PC-3 (cell line): ENCODE measurements around the gene RGS14. TPM values are rescaled to one million over a fixed set of nuclear protein-coding genes. Genes with fewer than 3 reads are reported as not detected.

Experiments used
- ATAC-seq: fragments of 200-7000 bp; cut with Tn5 transposase; 2 replicates; pipeline ENCODE4 v1.9.1; 2020; ENCODE audit warnings: mild to moderate bottlenecking, moderate library complexity
- BruUV-seq: library from RNA; stranded (reverse); fragments of 400-500 nt; replicated peaks from 2 replicates; lab custom pipeline; 2021; lab: Mats Ljungman, UMichigan
- CTCF ChIA-PET: fragments of 300-600 bp; sonication (Branson Sonifier 250); formaldehyde crosslinking; loops from one replicate; lab custom pipeline; 2022; ENCODE audit warnings: antibody characterized with exemption; lab: Charles Lee
- POLR2A ChIA-PET: fragments of 300-600 bp; sonication (Branson Sonifier 250); formaldehyde crosslinking; loops from one replicate; lab custom pipeline; 2022; ENCODE audit warnings: antibody characterized with exemption; ENCODE audit not compliant: unreplicated experiment; lab: Charles Lee
- DNase-seq: peaks from one replicate; pipeline ENCODE4 v3.0.0-alpha.2; 2015
- H2AFZ ChIP-seq: fragments of 300-600 bp; sonication (generic); 2 replicates; pipeline ENCODE4 v1.6.0; 2016; ENCODE audit warnings: antibody characterized with exemption, low read length
- H3F3A ChIP-seq: fragments of 300-600 bp; sonication (generic); one replicate; pipeline ENCODE4 v1.6.0; 2017; ENCODE audit warnings: antibody characterized with exemption, low read length, control low read depth, mild to moderate bottlenecking; ENCODE audit not compliant: unreplicated experiment
- H3K27ac ChIP-seq: fragments of 300-600 bp; sonication (generic); 2 replicates; pipeline ENCODE4 v1.5.1; 2016; ENCODE audit warnings: mild to moderate bottlenecking, low read length
- H3K27me3 ChIP-seq: fragments of 300-600 bp; sonication (generic); 2 replicates; pipeline ENCODE4 v1.6.1; 2016; ENCODE audit warnings: low read length, mixed read lengths
- H3K36me3 ChIP-seq: fragments of 300-600 bp; sonication (generic); 2 replicates; pipeline ENCODE4 v1.6.1; 2016; ENCODE audit warnings: low read depth, mixed run types, low read length, mixed read lengths
- H3K4me1 ChIP-seq: fragments of 300-600 bp; sonication (generic); 2 replicates; pipeline ENCODE4 v1.5.1; 2016; ENCODE audit warnings: low read length; ENCODE audit not compliant: insufficient read depth
- H3K4me2 ChIP-seq: fragments of 300-600 bp; sonication (generic); 2 replicates; pipeline ENCODE4 v1.6.0; 2016; ENCODE audit warnings: low read length
- H3K4me3 ChIP-seq: fragments of 300-600 bp; sonication (generic); 2 replicates; pipeline ENCODE4 v1.5.1; 2016; ENCODE audit warnings: mild to moderate bottlenecking, low read length, mixed read lengths
- H3K79me2 ChIP-seq: fragments of 300-600 bp; sonication (generic); 2 replicates; pipeline ENCODE4 v1.6.1; 2017; ENCODE audit warnings: low read length, mixed read lengths
- H3K9ac ChIP-seq: fragments of 300-600 bp; sonication (generic); 2 replicates; pipeline ENCODE4 v1.6.0; 2016; ENCODE audit warnings: mild to moderate bottlenecking, low read length
- H3K9me2 ChIP-seq: fragments of 300-600 bp; sonication (generic); replicated peaks from 2 replicates; pipeline ENCODE4 v1.6.1; 2016; ENCODE audit warnings: mixed run types, low read length, mixed read lengths
- H3K9me3 ChIP-seq: fragments of 300-600 bp; sonication (generic); 2 replicates; pipeline ENCODE4 v1.6.1; 2016; ENCODE audit warnings: low read length, mixed read lengths
- H4K20me1 ChIP-seq: fragments of 300-600 bp; sonication (generic); 2 replicates; pipeline ENCODE4 v1.6.1; 2016; ENCODE audit warnings: low read length, mixed read lengths
- EZH2 ChIP-seq: fragments of 300-600 bp; sonication (generic); IDR thresholded peaks from one replicate; pipeline ENCODE4 v1.6.1; 2017; ENCODE audit warnings: antibody characterized with exemption, mild to moderate bottlenecking, low read length; ENCODE audit not compliant: unreplicated experiment
- EZH2phosphoT487 ChIP-seq: fragments of 300-600 bp; sonication (generic); IDR thresholded peaks from 2 replicates; pipeline ENCODE4 v1.6.1; 2018; ENCODE audit warnings: mild to moderate bottlenecking, antibody characterized with exemption, low read length, borderline replicate concordance
- intact Hi-C: fragments of 100-400 bp; cut with micrococcal nuclease; formaldehyde crosslinking; loops from 2 replicates; pipeline ENCODE4 v1.9.0; 2023
- total RNA-seq: library from RNA; depleted of rRNA; stranded (reverse); fragments of >200 nt; gene quantifications from 2 replicates; pipeline ENCODE4 v1.2.3, GENCODE V29; 2014
- TF ChIP-seq, protein P1 (sequence below): fragments of 300-600 bp; sonication (generic); conservative IDR thresholded peaks from 2 replicates; pipeline ENCODE4 v1.5.1; 2017; ENCODE audit warnings: antibody characterized with exemption, low read depth, mild to moderate bottlenecking, low read length

The RGS14 gene
- total RNA-seq, 1 experiment from 2014 or later, result 32.3 TPM

DNA sequence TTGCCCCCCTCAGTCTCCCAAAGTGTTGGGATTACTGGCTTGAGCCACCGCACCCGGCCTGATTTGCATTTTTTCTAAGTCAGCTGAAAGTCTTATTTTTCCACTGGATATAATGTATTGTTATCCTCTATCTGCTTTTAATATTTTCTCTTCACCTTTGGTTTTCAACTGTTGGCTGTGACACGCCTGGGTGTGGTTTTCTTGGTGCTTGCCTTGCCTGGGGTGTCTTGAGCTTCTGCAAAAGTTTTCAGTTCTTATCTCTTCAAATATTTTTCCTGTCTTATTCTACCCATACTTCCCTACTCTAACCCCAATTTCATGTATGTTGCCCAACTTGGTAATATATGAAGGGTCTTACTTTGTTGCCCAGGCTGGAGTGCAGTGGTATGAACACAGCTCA lies 41.7 kb upstream of the RGS14 start:
- intact Hi-C loops, result no loop called here
- H4K20me1 ChIP-seq, result no peaks in the 10 kb centered on the region
- BruUV-seq, result no TSS peak

DNA sequence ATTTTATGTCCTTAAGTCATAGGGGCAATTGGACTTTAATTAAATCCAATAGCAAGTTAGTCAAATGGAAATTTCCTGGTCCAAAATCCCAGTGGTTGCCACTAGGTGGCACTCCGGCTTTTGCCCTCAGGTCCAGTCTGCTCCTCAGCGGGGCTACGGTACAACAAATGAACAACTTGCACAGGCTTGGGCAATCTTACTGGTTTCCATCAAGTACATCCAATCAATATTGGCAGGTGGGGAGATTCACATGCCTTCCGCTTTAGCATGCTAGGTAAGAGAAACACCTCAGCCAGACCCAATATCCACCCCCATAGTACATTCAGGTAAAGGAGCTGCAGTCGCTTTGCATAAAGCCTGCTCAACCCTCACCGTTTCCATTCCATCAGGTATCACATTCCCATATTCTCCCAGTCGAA lies 39.8 kb upstream of the RGS14 start:
- CTCF ChIA-PET, result interaction anchor here (0.6 to 1.5 kb wide), 7 partner anchors 31 to 296 kb away, joined by 3 to 7 read pairs (median 3); no protein-coding TSS in a partner anchor
- Histone ChIP-seq H3K4me2 (no peak overlapping the region), H3K79me2 (peaks cover 5% of the 10 kb centered on the region; the same call in 1 of the 2 replicates), H3K36me3 (no peaks in the 10 kb centered on the region), H3K4me1 (peaks cover 3% of the 10 kb centered on the region), H3K27me3 (no peaks in the 10 kb centered on the region), H3K9me2 (no peaks in the 10 kb centered on the region), H3K27ac (no peak overlapping the region), H2AFZ (no peak overlapping the region), H3K9me3 (no peaks in the 10 kb centered on the region), H3F3A (no peaks in the 10 kb centered on the region), H4K20me1 (no peaks in the 10 kb centered on the region), H3K9ac (no peak overlapping the region), H3K4me3 (no peak overlapping the region)
- DNase-seq (peak; percentile 95), ATAC-seq (peak; percentile 76)
- POLR2A ChIA-PET, result no interaction called here
- TF ChIP-seq EZH2phosphoT487 (no peak), EZH2 (no peak)
- TF ChIP-seq, protein P1, sequence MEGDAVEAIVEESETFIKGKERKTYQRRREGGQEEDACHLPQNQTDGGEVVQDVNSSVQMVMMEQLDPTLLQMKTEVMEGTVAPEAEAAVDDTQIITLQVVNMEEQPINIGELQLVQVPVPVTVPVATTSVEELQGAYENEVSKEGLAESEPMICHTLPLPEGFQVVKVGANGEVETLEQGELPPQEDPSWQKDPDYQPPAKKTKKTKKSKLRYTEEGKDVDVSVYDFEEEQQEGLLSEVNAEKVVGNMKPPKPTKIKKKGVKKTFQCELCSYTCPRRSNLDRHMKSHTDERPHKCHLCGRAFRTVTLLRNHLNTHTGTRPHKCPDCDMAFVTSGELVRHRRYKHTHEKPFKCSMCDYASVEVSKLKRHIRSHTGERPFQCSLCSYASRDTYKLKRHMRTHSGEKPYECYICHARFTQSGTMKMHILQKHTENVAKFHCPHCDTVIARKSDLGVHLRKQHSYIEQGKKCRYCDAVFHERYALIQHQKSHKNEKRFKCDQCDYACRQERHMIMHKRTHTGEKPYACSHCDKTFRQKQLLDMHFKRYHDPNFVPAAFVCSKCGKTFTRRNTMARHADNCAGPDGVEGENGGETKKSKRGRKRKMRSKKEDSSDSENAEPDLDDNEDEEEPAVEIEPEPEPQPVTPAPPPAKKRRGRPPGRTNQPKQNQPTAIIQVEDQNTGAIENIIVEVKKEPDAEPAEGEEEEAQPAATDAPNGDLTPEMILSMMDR, result peak; percentile 99
- BruUV-seq, result no TSS peak
- intact Hi-C loops, result loop anchor here (1.0 to 2.0 kb wide), 5 partner anchors 18 to 137 kb away; partner anchors contain the start of gene PRR7

More for the DNA sequence above, 41.7 kb upstream of the RGS14 start:
- Histone ChIP-seq H3K27ac (no peak overlapping the region), H3K9me3 (no peaks in the 10 kb centered on the region), H3K4me1 (peaks cover 9% of the 10 kb centered on the region), H3K9ac (no peak overlapping the region), H3F3A (no peaks in the 10 kb centered on the region), H3K79me2 (peaks cover 11% of the 10 kb centered on the region), H3K4me2 (no peak overlapping the region), H3K4me3 (no peak overlapping the region), H3K9me2 (no peaks in the 10 kb centered on the region), H2AFZ (no peak overlapping the region), H3K36me3 (no peaks in the 10 kb centered on the region), H3K27me3 (no peaks in the 10 kb centered on the region)
- no peak for TF ChIP-seq EZH2phosphoT487
- no peak for TF ChIP-seq EZH2
- TF ChIP-seq, protein P1, result no peak
- ChIA-PET CTCF (no interaction called here), POLR2A (no interaction called here)
- DNase-seq (no peak), ATAC-seq (no peak)

DNA sequence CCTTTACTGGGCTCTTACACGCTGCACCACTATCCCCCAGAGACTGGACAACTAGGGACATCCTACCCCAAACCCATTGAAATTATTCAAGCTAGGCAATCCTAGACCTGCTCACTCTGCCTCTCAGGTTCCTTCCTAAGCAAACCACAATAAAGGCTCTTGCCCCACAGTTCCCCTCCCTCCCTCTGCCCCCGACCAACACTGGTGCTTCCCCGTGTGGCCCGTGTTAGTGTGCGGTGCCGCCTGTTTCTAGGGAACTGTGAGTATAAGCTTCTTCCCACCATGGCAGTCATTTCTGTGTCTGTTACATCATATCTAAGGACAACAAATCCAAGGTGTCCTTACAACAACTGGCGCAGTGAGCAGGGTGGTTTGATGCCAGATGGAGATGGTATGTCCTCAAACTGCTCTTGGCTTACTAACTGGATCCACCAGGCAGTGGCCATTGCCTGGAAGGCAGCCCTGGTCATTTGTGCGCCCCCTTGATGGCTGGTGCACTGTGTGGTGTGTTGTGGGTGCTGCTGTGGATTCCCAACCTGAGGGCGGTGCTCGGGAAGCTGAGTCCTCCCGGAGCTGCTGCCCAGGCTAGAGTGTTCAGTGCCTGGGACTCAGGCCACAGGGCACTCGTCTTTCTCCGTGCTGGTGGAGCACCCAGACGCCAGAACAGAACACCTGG lies 37.7 kb upstream of the RGS14 start:
- ATAC-seq (no peak), DNase-seq (no peak)
- POLR2A ChIA-PET, result no interaction called here
- no peak overlapping the region for H3K4me3 ChIP-seq
- H3K27ac ChIP-seq, result no peak overlapping the region
- no peaks in the 10 kb centered on the region for H3K27me3 ChIP-seq
- H3F3A ChIP-seq, result no peaks in the 10 kb centered on the region
- H3K4me1 ChIP-seq, result no peaks in the 10 kb centered on the region
- no peak for TF ChIP-seq EZH2phosphoT487
- TF ChIP-seq EZH2, result no peak
- TF ChIP-seq, protein P1, result no peak
- no TSS peak for BruUV-seq
- no peak overlapping the region for H3K9ac ChIP-seq
- H4K20me1 ChIP-seq, result no peaks in the 10 kb centered on the region
- CTCF ChIA-PET, result no interaction called here
- no peak overlapping the region for H2AFZ ChIP-seq
- H3K79me2 ChIP-seq, result no peaks in the 10 kb centered on the region
- H3K9me3 ChIP-seq, result no peaks in the 10 kb centered on the region
- no peaks in the 10 kb centered on the region for H3K9me2 ChIP-seq
- intact Hi-C loops, result loop anchor here (2.0 kb wide), 2 partner anchors 127 to 135 kb away; partner anchors contain the start of gene PRR7
- H3K4me2 ChIP-seq, result no peak overlapping the region
- no peaks in the 10 kb centered on the region for H3K36me3 ChIP-seq
